Measurements from ENCODE around the gene ZSWIM3.
A peak's percentile ranks its signal among the peaks of the same experiment; 100 is the strongest.

DNA sequence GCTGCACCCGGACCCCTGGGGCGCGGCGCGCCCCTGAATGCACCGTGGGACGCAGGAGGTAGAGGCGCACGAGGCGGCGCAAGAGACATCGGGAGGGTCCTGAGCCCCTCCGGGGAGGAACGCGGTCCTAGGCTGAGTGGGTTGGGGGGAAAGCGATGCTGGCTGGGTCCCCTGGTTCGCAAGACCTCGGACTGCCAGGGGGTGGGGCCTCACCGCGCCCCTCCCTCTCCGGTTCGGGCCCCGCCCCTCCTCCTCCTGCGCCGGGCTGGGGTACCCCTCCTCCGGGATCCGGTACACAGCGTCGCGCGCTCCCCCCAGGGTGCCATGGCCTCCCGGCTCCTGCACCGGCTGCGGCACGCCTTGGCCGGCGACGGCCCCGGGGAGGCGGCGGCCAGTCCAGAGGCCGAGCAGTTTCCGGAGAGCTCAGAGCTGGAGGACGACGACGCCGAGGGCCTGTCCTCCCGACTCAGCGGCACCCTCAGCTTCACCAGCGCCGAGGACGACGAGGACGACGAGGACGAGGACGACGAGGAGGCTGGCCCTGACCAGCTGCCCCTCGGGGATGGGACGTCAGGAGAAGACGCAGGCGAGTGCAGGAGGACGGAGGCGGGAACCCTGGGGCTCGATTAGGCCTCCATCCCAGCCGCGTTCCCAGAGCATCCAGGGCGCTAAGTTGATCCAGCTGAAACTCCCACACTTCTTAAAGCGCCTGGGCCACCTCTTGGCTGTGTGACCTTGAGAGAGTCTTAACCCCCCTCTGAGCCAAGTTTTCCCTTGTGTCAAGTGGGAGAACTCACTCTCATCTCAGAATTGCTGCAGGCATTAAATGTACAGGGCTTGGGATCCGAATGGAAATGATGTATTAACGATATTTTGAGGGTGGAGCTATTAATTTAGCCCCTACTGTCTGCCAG is 23.3 kb upstream of the ZSWIM3 start:
- TF ChIP-seq, protein P1, sequence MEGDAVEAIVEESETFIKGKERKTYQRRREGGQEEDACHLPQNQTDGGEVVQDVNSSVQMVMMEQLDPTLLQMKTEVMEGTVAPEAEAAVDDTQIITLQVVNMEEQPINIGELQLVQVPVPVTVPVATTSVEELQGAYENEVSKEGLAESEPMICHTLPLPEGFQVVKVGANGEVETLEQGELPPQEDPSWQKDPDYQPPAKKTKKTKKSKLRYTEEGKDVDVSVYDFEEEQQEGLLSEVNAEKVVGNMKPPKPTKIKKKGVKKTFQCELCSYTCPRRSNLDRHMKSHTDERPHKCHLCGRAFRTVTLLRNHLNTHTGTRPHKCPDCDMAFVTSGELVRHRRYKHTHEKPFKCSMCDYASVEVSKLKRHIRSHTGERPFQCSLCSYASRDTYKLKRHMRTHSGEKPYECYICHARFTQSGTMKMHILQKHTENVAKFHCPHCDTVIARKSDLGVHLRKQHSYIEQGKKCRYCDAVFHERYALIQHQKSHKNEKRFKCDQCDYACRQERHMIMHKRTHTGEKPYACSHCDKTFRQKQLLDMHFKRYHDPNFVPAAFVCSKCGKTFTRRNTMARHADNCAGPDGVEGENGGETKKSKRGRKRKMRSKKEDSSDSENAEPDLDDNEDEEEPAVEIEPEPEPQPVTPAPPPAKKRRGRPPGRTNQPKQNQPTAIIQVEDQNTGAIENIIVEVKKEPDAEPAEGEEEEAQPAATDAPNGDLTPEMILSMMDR (IDR thresholded peaks at IDR 0.05), result no peak
- TF ChIP-seq POLR2A (IDR thresholded peaks at IDR 0.05), result peak in 2 of 4 donors; percentile 47 to 72
- TF ChIP-seq POLR2AphosphoS5 (IDR thresholded peaks at IDR 0.05), result peak; percentile 22 to 35
- TF ChIP-seq EP300 (IDR thresholded peaks at IDR 0.05), result no peak

All from upper lobe of left lung (tissue), 4 donors.